A673 (cell line): Measurements from ENCODE around the gene DSCAML1.

Source experiments
- EZH2 ChIP-seq: fragments of 200-600 bp; sonication (generic); IDR thresholded peaks from 2 replicates; pipeline ENCODE4 v1.6.1; 2017; ENCODE audit warnings: borderline replicate concordance, low read depth, mild to moderate bottlenecking, mixed read lengths, antibody characterized with exemption, low read length; ENCODE audit not compliant: poor library complexity, severe bottlenecking
- TF ChIP-seq, protein P1 (sequence below): fragments of 300-800, 200-600 bp; sonication (generic); conservative IDR thresholded peaks from 2 replicates; pipeline ENCODE4 v1.5.1; 2017; ENCODE audit warnings: low read depth, mild to moderate bottlenecking, antibody characterized with exemption, low read length, moderate library complexity, mixed read lengths

DNA sequence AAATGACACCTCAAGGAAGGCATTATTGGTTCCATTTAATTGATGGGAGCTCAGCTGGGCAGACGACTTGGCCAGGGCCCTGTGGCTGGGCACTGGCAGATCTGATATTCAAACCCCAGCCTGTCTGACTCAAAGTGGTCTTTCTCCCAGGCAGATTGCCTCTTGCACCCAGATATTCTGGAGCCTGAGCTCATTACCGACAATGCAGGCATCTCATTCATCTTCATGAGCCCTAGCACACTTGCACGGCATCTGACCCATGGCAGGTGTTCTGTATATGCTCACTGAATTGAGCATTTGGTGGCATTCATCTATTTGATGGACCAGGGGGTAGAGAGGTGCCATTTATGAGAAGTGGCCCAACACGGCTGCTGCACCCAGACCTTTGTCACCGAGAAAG is 193.1 kb downstream of the DSCAML1 start:
- TF ChIP-seq, protein P1, sequence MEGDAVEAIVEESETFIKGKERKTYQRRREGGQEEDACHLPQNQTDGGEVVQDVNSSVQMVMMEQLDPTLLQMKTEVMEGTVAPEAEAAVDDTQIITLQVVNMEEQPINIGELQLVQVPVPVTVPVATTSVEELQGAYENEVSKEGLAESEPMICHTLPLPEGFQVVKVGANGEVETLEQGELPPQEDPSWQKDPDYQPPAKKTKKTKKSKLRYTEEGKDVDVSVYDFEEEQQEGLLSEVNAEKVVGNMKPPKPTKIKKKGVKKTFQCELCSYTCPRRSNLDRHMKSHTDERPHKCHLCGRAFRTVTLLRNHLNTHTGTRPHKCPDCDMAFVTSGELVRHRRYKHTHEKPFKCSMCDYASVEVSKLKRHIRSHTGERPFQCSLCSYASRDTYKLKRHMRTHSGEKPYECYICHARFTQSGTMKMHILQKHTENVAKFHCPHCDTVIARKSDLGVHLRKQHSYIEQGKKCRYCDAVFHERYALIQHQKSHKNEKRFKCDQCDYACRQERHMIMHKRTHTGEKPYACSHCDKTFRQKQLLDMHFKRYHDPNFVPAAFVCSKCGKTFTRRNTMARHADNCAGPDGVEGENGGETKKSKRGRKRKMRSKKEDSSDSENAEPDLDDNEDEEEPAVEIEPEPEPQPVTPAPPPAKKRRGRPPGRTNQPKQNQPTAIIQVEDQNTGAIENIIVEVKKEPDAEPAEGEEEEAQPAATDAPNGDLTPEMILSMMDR, result no peak
- TF ChIP-seq EZH2, result no peak
